Prostate gland (tissue), 2 donors: ENCODE data around the gene KDM4B.

Source experiments
- POLR2A ChIP-seq: fragments of 450-650 bp; IDR thresholded peaks from one replicate; pipeline ENCODE4 v1.6.1; 2016; ENCODE audit warnings: antibody characterized with exemption, mild to moderate bottlenecking
- TF ChIP-seq, protein P1 (sequence below), 4 experiments: fragments of 200-600 bp in 2 of 4; fragments of 450-650 bp in 2 of 4; sonication (generic) in 2 of 4; IDR thresholded peaks; 1 replicate in 3 of 4; 2 replicates in 1 of 4; pipeline ENCODE4 v1.5.1; 2016 to 2019; ENCODE audit warnings: antibody characterized with exemption in 4 of 4, mild to moderate bottlenecking in 2 of 4, moderate library complexity in 2 of 4

DNA sequence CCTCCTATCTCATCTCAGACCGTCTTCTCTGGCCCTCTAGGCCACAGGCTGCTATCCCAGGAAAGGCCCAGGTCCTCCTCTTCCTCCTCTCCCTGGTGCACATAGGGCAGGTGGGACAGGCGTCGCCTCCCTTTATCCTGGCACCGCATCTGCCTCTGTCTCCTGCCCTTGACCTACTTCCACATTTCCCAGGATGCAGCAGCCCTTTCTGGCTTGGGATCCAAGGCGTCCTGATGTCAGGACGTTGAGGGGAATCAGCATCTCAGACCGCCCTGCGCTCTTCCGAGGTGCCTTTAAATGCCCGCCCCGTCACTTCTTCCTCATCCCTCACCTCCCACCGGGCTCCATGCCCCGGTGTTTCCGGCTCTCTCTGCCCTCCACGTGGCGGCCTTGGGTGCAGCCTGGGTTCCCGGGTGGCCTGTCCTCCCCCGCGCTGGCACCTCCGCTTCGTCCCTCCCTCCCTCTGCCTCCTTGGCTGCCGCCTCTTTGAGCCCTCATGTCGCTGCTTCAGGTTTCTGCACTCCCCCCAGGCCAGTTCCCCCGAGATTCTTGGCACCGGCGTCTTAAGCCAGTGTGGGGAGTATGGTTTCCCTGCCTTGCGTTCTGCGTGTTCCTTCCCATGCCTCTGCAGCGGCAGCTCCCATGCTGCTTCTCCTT, 66.3 kb downstream of the KDM4B start:
- TF ChIP-seq, protein P1, sequence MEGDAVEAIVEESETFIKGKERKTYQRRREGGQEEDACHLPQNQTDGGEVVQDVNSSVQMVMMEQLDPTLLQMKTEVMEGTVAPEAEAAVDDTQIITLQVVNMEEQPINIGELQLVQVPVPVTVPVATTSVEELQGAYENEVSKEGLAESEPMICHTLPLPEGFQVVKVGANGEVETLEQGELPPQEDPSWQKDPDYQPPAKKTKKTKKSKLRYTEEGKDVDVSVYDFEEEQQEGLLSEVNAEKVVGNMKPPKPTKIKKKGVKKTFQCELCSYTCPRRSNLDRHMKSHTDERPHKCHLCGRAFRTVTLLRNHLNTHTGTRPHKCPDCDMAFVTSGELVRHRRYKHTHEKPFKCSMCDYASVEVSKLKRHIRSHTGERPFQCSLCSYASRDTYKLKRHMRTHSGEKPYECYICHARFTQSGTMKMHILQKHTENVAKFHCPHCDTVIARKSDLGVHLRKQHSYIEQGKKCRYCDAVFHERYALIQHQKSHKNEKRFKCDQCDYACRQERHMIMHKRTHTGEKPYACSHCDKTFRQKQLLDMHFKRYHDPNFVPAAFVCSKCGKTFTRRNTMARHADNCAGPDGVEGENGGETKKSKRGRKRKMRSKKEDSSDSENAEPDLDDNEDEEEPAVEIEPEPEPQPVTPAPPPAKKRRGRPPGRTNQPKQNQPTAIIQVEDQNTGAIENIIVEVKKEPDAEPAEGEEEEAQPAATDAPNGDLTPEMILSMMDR (IDR thresholded peaks at IDR 0.05), result no peak
- TF ChIP-seq POLR2A, result no peak
